ENCODE data around the gene PIAS2.
"Not testable (repeated sequence)": the region's sequence is repeated elsewhere in the genome, so short reads cannot be mapped to it uniquely, and the experiment has no call there.

Gene PIAS2

DNA sequence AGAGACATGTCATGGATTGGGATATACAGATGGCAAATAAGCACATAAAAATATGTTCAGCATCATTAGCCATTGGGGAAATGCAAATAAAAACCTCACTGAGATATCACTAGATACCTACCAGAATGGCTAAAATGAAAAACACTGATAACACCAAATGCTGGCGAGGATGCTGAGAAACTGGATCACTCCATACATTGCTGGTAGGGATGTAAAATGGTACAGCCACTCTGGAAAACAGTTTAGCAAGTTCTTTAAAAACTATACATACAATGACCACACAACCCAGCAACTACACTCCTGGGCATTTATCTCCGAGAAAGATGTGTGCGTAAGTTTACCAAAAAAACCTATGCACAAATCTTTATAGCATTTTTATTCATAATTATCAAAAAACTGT, 13.9 kb downstream of the PIAS2 start:
- DNase-seq (ENCODE audit: low read depth in 1 of 2, low spot score in 1 of 2): no peak

DNA sequence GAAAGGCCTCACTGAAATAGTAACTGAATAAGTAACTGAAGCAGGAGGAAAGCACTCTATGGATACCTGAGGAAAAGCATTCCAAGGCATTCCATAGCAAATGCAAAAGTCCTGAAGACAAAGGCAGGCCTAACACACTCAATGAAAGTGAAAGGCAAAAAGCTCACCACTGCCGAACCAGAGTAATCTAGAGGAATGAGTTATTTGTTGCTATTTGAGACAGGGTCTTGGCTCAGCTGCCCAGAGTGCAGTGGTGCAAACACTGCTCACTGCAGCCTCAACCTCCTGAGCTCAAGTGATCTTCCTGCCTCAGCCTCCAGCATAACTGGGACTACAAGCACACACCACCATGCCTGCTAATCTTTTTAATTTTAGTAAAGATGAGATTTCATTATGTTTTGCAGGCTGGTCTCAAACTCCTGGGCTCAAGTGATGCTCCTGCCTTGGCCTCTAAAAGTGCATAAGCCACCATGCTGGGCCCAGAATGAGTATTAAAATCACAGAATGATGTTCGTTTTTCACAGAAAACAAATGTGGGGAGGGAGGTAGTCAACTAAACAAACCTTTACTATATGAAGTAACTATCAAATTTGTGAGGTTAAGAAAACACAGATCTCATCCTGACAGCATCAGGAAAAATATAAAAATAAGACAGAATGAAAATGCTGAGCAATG, 17.9 kb downstream of the PIAS2 start:
- DNase-seq (ENCODE audit: low read depth in 1 of 2, low spot score in 1 of 2): no peak

DNA sequence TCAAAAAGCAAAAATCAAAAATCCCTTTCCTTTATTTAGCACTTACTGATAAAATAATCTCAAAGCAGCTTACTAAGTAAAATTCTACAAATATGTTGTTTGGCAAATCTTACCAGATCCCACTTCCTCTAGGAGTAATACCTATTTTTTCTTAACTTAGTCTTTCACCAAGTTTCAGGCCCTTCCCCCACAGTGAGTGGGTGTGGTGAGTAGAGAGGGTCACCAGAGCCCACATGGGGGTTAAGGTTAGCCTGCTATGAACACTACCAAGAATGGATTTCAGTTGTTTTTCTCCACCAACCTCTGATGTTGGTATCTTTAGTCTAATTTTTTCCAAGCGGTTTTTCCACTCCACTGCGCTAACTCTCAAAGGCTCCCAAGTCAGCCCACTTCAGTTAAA, 23.2 kb downstream of the PIAS2 start:
- no peak for DNase-seq (ENCODE audit: low read depth in 1 of 2, low spot score in 1 of 2)

DNA sequence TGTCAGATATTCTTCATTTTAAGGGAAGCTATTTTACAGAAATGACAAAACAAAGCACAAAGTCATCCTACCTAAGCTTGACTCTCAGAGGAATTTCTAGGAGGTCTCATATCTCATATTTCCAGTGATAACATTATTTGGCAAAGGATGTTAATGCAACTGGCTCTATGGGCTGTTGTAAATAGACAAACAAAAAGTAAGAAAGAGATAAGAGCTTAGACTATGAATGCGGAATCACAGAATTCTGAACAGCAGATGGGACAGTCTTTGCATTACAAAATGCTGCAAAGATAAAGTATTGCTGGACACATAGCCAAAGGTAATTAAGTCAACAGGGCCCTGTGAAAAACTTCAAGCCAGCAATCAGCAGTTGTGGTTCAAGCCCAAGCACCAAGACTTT, 23.9 kb downstream of the PIAS2 start:
- no peak for DNase-seq (ENCODE audit: low read depth in 1 of 2, low spot score in 1 of 2)

DNA sequence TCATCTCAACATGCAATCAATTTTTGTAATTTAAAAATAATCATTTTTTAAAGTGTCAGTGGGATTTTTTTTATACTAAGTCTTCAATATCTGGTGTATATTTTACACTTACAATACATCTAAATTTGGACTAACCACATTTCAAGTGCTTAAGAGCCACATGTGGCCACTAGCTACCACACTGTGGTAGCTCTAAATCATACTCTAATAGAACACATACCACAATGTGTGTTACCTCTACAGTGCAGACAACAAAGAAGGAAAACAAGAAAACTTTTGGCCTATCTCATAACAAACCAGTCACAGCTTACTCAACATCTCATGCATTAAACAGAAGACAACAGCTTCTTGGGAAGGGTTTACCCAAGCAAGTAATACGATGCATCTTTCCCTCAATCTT, 24.5 kb downstream of the PIAS2 start:
- no peak for DNase-seq (ENCODE audit: low read depth in 1 of 2, low spot score in 1 of 2)

DNA sequence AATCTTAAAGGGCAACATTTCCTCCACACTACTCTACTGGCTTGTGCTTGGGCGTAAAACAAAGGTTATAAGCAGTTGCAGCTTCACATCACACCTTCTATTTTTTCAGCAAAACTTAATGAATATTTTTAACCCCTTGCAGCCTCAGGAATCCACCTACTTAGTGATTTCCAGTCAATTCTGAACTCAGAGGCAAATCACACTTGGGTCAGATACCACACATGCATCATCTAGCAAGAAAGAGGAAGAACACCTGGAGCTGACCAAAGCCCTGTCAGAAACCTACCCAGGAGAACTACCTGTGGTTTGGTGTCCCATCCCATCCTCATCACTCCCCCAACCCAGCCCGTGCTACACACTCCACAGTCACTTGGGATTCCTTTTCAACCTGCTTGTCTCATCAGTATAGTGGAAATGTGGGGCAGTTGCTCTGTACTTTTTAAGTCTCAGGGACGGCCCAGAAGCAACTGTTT, 25.5 kb downstream of the PIAS2 start:
- DNase-seq (ENCODE audit: low read depth in 1 of 2, low spot score in 1 of 2): no peak

DNA sequence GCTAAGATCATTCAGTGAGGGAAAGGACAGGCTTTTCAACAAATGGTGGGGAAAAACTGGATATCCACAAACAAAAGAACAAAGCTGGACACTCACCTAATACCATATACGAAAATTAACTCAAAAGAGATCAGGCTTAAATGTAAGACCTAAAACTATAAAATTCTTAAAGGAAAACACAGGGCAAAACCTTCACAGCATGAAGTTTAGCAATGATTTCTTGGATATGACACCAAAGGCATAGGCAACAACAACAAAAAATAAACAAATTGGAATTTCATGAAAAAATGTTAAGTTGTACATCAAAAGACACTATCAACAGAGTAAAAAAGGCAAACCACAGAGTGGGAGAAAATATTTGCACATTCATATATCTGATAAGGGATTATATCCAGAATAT, 28.3 kb downstream of the PIAS2 start:
- no peak for DNase-seq (ENCODE audit: low read depth in 1 of 2, low spot score in 1 of 2)

DNA sequence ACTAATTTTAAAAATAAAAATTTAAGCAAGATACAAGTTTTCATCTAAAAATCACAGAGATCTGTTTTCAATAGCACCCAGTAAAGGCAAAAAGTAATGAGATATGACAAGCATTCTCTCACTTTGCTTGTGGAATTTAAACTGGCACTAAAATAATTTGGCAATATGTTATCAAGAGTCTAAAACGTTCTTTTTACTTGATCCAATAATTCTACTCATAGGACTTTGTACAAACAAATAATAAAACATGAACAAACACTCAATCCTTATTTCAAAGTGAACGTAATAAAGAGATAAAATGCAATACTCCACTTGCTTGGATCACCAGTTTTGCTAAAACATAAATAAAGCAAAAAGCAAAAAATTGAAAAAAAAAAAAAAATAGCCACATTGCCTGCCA, 30.4 kb downstream of the PIAS2 start:
- no peak for DNase-seq (ENCODE audit: low read depth in 1 of 2, low spot score in 1 of 2)

DNA sequence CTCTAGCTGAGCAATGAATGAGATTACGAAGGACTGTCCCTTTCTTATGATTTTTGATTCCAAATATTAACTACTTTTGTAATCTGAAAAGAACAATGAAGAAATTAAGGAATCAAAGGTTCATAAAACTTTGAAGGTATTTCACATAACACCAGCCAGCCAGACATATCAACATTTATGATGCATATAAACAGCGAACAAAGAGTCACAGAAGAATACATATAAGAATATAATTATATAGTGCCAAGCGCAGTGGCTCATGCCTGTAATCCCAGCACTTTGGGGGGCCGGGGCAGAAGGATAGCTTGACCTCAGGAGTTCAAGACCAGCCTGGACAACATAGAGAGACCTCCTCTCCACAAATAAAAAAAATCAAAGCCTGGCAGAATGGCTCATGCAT, 34.1 kb downstream of the PIAS2 start:
- DNase-seq (ENCODE audit: low read depth in 1 of 2, low spot score in 1 of 2): no peak

DNA sequence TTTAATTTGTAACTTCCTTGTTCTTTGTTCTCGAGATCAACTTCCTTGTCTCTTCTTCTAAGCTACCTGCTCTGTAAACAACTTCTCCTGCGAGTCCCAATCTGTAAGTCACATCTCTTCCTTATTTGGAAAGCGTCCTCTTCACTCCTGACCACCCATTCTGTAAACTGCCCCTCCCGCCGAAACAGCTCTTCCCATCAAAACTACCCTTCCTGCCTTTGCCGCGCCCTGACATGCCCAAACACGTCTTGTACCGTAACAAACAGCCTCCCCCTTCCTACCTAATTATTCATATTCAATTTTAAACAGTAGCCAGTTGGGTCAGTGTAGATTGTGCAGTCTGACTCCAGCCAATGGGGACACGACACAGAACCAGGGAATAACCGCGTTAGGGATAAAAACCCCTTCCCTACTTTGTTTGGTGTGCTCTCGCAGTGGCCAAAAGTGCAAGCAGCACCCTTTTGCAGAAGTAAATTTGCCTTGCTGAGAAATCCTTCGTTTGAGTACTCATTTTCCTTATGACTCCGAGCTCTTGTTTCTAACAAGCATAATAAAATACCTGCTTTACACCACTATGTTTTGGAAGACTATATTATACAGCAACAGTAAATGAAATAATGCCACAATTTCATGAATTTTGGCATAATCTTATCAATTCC, 39.8 kb downstream of the PIAS2 start:
- DNase-seq (ENCODE audit: low read depth in 1 of 2, low spot score in 1 of 2): no peak

DNA sequence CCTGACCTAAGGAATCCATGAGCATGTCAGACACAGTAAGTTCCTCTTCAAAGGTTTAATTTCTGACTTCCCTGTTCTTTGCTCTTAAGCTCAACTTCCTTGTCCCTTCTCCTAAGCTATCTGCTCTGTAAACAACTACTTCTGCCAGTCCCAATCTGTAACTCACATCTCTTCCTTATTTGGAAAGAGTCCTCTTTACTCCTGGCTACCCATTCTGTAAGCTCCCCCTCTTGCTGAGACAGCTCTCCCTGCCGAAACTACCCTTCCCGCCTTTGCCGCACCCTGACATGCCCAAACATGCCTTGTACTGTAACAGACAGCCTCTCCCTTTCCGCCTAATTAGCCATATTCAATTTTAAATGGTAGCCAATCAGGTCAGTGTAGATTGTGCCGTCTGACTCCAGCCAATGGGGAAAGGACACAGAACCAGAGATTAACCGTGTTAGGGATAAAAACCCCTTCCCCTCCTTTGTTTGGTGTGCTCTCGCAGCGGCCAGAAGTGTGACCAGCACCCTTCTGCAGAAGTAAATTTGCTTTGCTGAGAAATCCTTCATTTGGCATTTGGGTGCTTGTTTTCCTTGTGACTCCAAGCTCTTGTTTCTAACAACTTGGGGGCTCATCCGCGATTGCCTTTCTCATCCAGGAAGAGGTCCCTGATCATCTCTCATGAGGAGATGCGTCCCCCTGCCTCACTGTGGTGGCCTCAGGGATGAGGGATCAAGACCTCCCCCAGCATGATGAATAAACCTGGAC, 49.0 kb downstream of the PIAS2 start:
- DNase-seq (ENCODE audit: low read depth in 1 of 2, low spot score in 1 of 2): no peak

DNA sequence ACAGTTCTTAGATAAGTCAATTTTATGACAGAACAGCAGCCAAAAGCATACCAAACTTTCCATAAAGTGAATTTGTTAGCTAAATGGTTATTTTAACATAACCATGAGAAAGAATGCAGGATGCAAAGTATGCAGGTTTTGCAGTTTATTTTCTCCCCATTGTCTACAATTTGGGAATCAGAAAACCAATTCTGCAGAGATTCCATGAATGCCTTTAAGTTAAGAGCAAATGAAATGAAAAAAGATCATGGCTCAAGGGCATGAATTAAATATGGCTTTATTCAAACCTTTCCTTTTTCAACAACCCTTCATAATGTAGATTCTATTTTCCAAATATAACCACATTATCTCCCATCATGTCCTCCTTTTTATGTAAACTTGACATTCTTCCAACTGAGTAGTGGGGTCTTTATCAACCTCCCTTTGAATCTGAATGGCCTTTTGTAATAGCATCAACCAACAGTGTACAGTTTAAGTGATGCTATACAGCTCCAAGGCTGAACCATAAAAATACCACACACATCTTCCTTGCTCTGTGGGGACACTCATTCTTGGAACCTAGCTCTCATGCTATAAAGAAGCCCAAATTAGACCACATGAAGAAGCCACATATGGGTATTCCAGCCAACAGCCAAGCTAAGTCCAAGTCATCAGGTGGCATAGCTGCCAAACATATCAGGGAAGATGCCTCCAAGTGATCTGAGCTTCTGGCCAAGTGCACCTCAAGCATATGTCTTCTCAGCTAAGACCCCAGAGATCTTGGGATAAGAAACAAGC, 49.8 kb downstream of the PIAS2 start:
- no peak for DNase-seq (ENCODE audit: low read depth in 1 of 2, low spot score in 1 of 2)

DNA sequence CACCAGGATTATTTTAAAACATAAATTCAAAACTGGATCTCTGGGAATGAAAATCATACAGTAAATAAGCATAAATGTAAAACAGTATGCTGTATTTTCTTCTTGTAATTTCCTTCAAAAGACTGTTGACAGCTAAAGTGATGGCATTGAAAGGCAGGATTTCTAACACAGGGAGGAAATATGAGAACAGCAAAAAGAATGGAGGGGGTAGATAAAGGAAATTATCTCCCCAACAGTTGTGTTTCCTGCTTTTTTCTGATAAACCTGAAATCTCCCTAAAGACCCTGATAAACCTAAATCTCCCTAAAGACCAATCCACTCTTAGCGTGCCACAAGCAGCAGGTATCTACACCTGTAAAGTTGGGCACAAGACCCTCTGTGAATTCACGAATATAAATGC, 50.8 kb downstream of the PIAS2 start:
- no peak for DNase-seq (ENCODE audit: low read depth in 1 of 2, low spot score in 1 of 2)

DNA sequence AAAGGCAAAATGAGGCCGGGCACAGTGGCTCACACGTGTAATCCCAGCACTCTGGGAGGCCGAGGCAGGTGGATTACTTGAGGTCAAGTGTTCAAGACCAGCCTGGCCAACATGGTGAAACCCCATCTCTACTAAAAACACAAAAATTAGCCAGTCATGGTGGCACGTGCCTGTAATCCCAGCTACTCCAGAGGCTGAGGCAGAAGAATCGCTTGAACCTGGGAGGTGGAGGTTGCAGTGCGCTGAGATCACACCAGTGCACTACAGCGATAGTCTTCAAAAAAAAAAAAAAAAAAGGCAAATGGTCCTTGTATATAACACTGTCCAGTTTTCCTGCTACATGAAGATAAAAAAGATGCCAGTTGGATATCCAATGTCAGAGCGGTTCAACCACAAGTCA, 52.1 kb downstream of the PIAS2 start:
- DNase-seq (ENCODE audit: low read depth in 1 of 2, low spot score in 1 of 2): not testable (repeated sequence)

DNA sequence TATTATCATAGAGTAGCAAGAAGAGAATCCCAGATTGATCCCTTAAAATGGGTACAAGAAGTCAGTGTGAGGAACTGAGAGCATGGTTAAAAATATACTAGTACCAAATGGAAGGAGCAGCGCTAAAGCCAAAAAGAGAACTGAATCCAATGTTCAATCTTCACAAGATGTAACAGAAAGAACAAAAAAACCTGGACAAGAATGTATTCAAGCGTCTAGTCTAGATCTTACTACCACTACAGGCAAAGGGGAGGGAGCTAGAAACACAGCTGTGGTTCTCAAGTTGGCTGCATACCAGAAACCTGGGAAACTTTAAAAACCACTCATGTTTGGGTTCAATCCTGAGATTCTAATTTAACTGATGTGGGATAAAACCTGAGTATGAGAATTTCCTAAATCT, 57.5 kb downstream of the PIAS2 start:
- DNase-seq (ENCODE audit: low read depth in 1 of 2, low spot score in 1 of 2): no peak

DNA sequence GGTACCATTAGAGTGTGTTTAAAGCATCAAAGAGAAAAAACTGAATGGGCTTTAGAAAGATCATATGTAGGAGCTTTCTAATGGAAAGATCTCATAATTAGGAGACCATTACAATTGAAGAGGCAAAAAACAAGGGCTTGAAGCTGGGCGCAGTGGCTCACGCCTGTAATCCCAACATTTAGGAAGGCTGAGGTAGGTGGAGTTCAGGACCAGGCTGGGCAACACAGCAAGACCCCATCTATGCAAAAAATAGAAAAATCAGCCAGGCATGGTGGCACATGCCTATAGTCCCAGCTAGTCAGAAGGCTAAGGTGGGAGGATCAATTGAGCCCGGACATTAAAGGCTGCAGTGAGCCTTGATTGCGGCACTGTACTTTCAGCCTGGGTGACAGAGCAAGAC, 59.0 kb downstream of the PIAS2 start:
- no peak for DNase-seq (ENCODE audit: low read depth in 1 of 2, low spot score in 1 of 2)

DNA sequence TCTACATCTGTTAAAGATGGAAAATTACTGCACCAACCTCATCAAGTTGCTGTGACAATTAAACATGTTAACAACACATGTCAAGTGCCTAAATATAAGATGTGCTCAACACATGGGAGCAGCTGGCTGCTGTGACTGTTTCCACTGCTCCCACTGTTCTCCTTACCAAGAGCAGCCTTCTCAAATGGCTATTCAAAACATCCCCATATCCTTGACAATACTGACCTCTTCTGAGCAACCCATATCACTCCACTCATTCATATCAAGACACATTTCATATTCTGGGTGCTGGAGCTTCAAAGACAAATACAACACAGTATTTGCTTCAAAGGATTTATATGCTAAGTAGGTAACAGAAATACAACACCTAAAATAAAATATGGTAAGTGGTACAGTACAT, 60.3 kb downstream of the PIAS2 start:
- DNase-seq (ENCODE audit: low read depth in 1 of 2, low spot score in 1 of 2): no peak

DNA sequence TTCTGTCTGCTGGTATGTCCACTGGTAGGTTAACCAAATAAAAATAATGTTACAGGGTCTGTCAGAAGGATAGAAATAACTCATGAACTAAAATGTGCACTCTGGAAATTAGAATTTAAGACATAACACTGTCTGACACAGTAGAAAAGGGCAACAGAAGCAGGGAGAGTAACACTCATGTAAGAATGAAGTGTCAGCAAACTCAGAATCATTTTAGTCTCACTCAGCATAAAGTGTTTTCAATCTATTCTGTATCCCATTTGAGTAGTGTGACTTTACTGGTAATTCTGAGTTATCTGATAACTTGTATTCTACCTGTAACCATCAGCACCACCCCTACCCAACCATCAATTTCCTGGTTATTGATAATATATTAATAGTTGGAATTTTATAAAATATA, 68.3 kb downstream of the PIAS2 start:
- no peak for DNase-seq (ENCODE audit: low read depth in 1 of 2, low spot score in 1 of 2)

DNA sequence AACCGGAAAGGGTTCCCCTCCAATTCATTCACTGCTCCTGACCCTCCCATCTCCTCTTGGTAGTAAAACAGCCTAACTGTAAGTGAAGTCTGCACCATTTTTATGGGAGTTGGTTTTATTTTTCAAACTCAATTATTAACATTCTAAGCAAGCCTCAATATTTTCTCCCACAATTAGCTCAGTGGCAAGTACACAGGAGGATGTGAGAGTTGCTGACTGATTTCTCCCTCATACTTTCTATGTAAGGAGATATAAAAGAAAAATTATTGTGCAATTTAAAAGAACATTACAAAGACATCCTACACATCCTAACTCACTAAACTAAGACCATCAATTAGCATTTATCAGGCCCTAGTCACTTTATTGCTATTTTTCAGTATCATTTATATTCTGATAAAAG, 73.9 kb downstream of the PIAS2 start:
- DNase-seq (ENCODE audit: low read depth in 1 of 2, low spot score in 1 of 2): no peak

DNA sequence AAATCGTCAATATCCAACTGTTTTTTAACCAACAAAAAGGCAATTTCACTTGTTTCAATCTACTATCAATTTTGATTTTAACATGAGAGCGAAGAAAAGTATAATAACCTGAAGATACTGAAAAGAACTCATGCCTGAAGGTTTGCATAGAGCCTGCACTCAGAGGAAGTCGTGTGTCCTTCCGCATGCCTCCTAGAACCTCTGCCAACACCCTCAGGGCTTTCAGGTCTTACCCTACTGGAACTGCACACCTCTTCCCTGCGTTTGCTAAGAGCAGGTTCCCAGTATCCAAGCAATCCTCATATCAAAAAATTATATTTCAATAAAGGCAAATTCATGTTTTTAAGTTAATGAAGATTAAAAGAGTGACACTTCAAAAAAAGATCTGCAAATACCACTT, 74.7 kb downstream of the PIAS2 start:
- no peak for DNase-seq (ENCODE audit: low read depth in 1 of 2, low spot score in 1 of 2)

DNA sequence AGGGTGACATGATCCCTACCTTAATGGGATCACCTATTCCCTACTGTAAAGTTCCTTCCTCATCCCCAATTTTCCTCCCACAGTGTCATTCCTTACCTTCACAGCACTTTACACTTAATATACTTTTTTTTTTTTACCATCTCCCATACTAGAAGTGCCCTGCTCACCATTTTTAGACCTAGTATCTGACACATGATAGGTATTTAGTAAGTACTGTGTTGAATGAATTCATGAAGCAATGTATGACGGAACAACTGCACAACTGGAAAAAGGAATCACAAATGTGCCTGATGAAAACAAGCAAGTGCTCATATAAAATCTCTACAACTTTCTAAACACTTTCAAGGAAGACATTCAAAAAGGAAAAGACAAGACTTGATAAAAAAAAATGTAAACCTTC, 83.4 kb downstream of the PIAS2 start:
- DNase-seq (ENCODE audit: low read depth in 1 of 2, low spot score in 1 of 2): no peak

DNA sequence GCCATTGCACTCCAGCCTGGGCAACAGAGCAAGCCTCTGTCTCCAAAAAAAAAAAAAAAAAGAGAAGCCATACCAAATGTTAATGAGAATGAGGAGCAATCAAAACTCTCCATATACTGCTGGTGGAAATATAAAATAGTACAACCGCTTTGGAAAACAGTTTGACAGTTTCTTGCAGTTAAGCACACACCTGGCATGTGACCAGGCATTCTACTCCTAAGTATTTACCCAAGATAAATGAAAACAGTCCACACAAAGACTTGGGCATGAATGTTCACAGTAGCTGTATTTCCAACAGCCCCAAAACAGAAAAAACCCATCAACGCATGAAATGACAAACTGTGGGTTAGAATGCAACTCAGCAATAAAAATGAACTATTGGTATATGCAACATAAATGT, 84.5 kb downstream of the PIAS2 start:
- DNase-seq (ENCODE audit: low read depth in 1 of 2, low spot score in 1 of 2): no peak

All from activated T-helper 1 cell treated with anti-CD3 and anti-CD28 coated beads, Interleukin-2, amount 50 U/mL, for 16 hours (primary cell).